Skeletal muscle tissue (tissue), 4 donors: ENCODE results near the gene ASIP. TPM values are rescaled to one million over a fixed set of nuclear protein-coding genes. Genes with fewer than 3 reads are reported as not detected.
"Not testable (repeated sequence)": the region's sequence is repeated elsewhere in the genome, so short reads cannot be mapped to it uniquely, and the experiment has no call there.

Experiments used
- H3K27ac ChIP-seq: one replicate; pipeline ENCODE4 v1.7.0; 2013; ENCODE audit warnings: mild to moderate bottlenecking, low read depth, low read length, inconsistent platforms
- H3K27me3 ChIP-seq, 3 donors: one replicate each; pipeline ENCODE4 v1.7.0; 2013; ENCODE audit warnings: low read length in 3 of 3; ENCODE audit not compliant: control insufficient read depth in 3 of 3, insufficient read depth in 3 of 3
- H3K36me3 ChIP-seq, 3 donors: one replicate each; pipeline ENCODE4 v1.7.0; 2013; ENCODE audit warnings: low read length in 3 of 3; ENCODE audit not compliant: control insufficient read depth in 3 of 3, insufficient read depth in 3 of 3
- H3K4me1 ChIP-seq, 3 donors: one replicate each; pipeline ENCODE4 v1.7.0; 2013; ENCODE audit warnings: low read length in 3 of 3, mild to moderate bottlenecking in 3 of 3; ENCODE audit not compliant: control insufficient read depth in 3 of 3, insufficient read depth in 3 of 3
- H3K4me3 ChIP-seq, 3 donors: one replicate each; pipeline ENCODE4 v1.7.0; 2013; ENCODE audit warnings: low read length in 3 of 3
- H3K9ac ChIP-seq, 3 donors: one replicate each; pipeline ENCODE4 v1.7.0; 2013; ENCODE audit warnings: low read length in 3 of 3, mild to moderate bottlenecking in 3 of 3, moderate library complexity in 2 of 3, low read depth in 1 of 3
- H3K9me3 ChIP-seq, 3 donors: one replicate each; pipeline ENCODE4 v1.7.0; 2013; ENCODE audit warnings: low read length in 3 of 3; ENCODE audit not compliant: control insufficient read depth in 3 of 3
- total RNA-seq: library from RNA; depleted of rRNA; stranded (reverse); fragments of >200 nt; gene quantifications from one replicate; pipeline ENCODE4 v1.2.3, GENCODE V29; 2014
- donor health status: Osteomylitis.

The ASIP gene
- total RNA-seq, 1 donor from 2014 or later: 1.0 TPM

DNA sequence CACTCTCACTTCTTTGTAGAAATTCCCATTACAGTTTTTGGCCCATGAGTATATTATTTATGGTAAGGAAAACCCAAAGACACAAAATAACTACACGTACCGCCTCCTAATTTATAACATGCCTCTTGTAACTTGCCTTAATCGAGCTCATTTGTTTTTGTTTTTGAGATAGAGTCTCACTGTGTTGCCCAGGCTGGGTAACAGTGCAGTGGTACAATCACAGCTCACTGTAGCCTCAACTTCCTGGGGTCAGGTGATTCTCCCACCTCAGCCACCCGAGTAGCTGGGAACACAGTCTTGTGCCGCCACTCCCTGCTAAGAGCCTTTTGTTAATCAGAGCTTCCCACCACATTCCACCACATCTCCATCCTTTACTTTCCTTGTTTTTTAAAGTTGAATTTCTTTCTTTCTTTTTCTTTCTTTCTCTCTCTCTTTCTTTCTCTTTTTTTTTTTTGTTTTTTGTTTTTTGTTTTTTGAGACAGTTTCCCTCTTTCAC lies 15.5 kb downstream of the ASIP start:
- H3K27me3 ChIP-seq: no peaks in the 10 kb centered on the region
- no peaks in the 10 kb centered on the region for H3K4me1 ChIP-seq
- H3K4me3 ChIP-seq: no peak overlapping the region
- no peak overlapping the region for H3K27ac ChIP-seq
- H3K9ac ChIP-seq: no peak overlapping the region
- no peaks in the 10 kb centered on the region for H3K9me3 ChIP-seq
- H3K36me3 ChIP-seq: no peaks in the 10 kb centered on the region

DNA sequence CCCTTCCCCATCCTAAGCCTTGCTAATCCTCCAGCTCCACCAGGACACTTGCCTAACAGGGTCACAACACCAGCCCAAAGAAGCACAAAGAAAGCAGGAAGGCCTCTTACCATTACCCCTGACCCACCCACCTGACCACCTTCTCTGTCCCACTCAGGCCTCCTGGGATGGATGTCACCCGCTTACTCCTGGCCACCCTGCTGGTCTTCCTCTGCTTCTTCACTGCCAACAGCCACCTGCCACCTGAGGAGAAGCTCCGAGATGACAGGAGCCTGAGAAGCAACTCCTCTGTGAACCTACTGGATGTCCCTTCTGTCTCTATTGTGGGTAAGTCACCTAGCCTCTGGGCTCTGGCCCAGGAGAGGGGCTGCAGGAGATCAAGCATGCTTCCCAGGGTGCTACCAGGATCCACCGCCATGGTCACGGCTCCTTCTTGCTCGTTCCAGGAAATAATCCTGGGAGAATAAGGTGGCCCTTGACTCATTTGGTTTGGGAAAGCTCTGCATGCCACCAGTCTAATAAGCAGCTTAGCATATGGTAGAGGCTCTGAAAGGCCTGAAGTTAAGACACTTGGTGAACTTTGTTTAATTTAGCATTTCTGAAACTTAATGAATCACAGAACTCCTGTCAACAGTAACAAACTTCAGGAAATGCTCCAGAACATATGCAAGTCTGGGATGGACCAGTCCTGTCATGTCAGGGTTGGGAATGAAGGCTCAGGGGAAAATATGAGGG lies 19.2 kb downstream of the ASIP start:
- Histone ChIP-seq H3K27me3 (no peaks in the 10 kb centered on the region), H3K9ac (no peak overlapping the region), H3K36me3 (no peaks in the 10 kb centered on the region), H3K9me3 (no peaks in the 10 kb centered on the region), H3K4me1 (peaks cover 3 to 7% (median 7%) of the 10 kb centered on the region in 3 donors), H3K27ac (no peak overlapping the region), H3K4me3 (no peak overlapping the region)

DNA sequence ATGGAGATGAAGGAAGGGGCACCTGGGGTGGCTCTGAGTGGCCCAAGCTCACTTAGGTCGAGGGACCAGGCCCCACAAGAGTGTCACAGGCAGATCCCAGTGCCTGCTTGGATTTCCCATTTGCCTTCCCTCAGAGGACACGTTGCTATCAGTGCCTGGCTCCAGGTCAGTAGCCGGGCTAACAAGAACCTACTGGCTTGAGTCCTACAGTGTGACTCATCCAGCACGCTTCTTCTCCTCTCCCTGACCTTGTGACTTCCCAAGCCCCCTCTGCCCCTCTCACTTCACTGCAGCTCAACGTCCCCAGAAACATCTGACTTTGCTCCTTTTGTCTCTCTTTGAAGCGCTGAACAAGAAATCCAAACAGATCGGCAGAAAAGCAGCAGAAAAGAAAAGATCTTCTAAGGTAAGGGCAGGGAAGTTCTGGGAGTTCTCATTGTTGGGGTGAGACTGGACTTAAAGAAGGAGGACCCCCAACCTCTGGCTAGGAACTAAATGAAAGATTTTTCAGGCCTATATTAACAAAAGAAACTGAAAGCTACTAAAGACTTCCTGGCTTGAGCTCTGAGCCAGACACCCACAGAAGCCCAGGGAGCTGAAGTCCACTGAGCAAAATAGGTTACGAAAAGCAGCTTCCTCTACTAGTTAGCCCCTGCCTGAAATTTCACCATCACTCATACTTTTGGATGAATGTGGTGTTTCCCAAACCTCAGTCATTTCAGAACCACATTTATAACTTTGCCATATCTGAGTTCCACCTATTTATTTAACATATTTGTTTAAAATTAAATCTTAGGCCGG lies 21.5 kb downstream of the ASIP start:
- Histone ChIP-seq H3K27me3 (no peaks in the 10 kb centered on the region), H3K4me1 (peaks cover 3 to 7% (median 7%) of the 10 kb centered on the region in 3 donors), H3K36me3 (no peaks in the 10 kb centered on the region), H3K9me3 (no peaks in the 10 kb centered on the region), H3K9ac (peak overlapping the region in 2 of 3 donors; percentile 33 to 34), H3K27ac (peak overlapping the region; percentile 65), H3K4me3 (no peak overlapping the region)

DNA sequence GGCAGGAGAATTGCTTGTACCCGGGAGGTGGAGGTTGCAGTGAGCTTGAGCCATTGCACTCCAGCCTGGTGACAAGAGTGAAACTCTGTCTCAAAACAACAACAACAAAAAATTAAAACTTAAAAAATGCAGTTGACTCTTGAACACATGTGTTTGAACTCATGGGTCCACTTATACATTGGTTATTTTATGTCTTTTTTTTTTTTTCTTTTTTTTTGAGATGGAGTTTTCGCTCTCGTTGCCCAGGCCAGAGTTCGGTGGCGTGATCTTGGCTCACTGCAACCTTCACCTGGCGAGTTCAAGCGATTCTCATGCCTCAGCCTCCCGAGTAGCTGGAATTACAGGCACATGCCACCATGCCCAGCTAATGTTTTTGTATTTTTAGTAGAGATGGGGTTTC lies 22.2 kb downstream of the ASIP start:
- H3K9ac ChIP-seq, H3K4me1 ChIP-seq, H3K27ac ChIP-seq, H3K9me3 ChIP-seq, H3K4me3 ChIP-seq, H3K36me3 ChIP-seq, H3K27me3 ChIP-seq: not testable (repeated sequence)

DNA sequence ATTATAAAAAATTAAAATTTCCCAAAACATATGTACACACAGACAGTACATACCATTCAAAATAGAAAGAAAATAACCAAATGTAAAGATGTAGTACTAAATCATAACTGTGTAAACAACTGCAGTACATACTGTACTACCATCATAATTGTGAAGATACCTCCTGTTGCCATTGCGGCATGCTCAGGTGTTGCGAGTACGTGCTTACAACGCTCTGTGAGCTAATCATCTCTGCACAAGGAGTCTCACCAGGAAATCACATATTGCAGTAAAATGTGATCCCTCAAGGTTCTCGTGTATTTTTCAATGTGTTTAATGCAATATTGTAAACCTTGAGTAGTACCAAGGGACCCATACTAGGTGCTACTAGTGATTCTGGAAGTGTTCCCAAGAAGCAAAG lies 22.9 kb downstream of the ASIP start:
- Histone ChIP-seq H3K4me3 (no peak overlapping the region), H3K4me1 (peaks cover 3 to 7% (median 7%) of the 10 kb centered on the region in 3 donors), H3K9me3 (no peaks in the 10 kb centered on the region), H3K27ac (no peak overlapping the region), H3K27me3 (peaks cover 0 to 2% (median 0%) of the 10 kb centered on the region in 3 donors), H3K36me3 (no peaks in the 10 kb centered on the region), H3K9ac (no peak overlapping the region)

DNA sequence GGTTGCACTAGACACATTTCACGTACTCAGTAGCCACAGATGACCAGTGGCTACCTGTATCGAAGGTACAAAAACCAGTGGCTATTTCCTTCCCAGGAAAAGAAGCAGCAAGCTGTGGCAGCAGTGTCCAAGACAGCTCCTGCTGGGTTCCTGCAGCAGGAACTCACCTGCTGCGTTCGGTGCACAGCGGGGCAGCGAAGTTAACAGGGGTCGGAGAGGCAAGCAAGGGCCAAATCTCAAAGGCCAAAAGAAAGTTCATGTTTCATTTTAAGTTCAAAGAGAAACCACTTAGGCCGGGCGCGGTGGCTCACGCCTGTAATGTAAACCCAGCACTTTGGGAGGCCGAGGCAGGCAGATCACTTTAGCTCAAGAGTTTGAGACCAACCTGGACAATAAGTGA lies 26.9 kb downstream of the ASIP start:
- H3K9me3 ChIP-seq: no peaks in the 10 kb centered on the region
- H3K4me3 ChIP-seq: no peak overlapping the region
- no peak overlapping the region for H3K27ac ChIP-seq
- H3K4me1 ChIP-seq: no peaks in the 10 kb centered on the region
- H3K27me3 ChIP-seq: peaks cover 0 to 3% (median 2%) of the 10 kb centered on the region in 3 donors
- no peaks in the 10 kb centered on the region for H3K36me3 ChIP-seq
- no peak overlapping the region for H3K9ac ChIP-seq

DNA sequence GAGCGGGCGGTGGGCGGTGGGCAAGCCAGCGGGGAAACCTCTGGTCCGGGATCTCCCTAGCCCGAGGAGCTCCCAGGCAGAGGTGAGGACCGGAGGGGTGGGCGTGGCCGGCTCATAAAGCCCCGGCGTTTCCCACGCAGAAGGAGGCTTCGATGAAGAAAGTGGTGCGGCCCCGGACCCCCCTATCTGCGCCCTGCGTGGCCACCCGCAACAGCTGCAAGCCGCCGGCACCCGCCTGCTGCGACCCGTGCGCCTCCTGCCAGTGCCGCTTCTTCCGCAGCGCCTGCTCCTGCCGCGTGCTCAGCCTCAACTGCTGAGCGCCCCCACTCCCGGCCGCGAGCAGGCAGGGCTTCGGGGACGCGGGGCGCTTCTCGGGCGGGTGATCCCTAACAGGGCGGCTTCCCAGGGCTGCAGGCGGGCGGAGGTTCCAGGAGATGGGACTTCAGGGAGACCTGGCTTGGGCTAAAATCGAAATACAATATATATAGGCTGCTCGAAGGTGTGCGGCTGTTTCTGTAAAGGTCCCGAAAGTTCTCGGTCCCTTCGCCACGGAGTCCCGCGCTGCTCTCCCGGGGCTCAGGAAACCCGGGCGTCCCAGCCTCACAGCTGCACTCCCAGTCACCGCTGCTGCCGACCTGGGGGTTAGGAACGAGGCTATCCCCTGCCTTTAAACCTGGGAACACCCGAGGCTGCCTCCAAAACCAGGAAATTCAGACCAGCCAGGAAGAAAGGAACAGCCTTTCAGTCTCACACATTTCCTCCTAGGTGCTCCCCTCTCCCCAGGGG lies 27.8 kb downstream of the ASIP start:
- Histone ChIP-seq H3K27me3 (peaks cover 0 to 3% (median 2%) of the 10 kb centered on the region in 3 donors), H3K9ac (peak overlapping the region in 1 of 3 donors; percentile 66)

DNA sequence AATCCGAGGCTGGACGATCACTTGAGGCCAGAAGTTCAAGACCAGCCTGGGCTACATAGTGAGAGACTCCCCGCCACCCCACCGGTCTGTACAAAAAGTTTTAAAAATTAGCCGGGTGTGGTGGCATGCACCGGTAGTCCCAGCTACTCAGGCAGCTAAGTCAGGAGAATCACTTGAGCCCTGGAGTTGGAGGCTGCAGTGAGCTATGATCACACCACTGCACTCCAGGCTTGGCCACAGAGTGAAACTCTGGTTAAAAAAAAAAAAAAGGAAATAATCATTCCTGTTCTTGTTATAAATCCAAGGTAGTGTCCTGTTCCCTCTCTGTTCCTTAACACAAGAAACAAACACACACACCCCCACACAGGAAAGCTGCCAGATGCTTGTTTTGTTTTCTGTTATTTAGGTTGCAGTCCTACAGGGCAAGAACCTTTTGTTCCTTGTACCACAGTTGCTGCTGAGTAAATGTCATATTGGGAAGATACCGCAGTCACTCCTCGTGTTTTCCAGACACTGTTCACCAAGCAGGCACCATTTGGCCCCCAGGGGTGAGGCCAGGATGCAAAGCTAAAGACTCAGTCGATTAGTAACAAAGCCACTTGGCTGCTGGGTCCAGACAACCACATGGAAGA lies 28.9 kb downstream of the ASIP start:
- Histone ChIP-seq H3K27ac (no peak overlapping the region), H3K4me3 (no peak overlapping the region), H3K9ac (no peak overlapping the region), H3K4me1 (no peaks in the 10 kb centered on the region), H3K9me3 (no peaks in the 10 kb centered on the region), H3K27me3 (peaks cover 0 to 3% (median 2%) of the 10 kb centered on the region in 3 donors), H3K36me3 (peaks cover 0 to 6% (median 2%) of the 10 kb centered on the region in 3 donors)

More for the DNA sequence above, 27.8 kb downstream of the ASIP start:
- Histone ChIP-seq H3K27ac (no peak overlapping the region), H3K4me1 (no peaks in the 10 kb centered on the region), H3K36me3 (peaks cover 0 to 3% (median 0%) of the 10 kb centered on the region in 3 donors), H3K9me3 (no peaks in the 10 kb centered on the region), H3K4me3 (peak overlapping the region; percentile 36 to 54 (median 52))

DNA sequence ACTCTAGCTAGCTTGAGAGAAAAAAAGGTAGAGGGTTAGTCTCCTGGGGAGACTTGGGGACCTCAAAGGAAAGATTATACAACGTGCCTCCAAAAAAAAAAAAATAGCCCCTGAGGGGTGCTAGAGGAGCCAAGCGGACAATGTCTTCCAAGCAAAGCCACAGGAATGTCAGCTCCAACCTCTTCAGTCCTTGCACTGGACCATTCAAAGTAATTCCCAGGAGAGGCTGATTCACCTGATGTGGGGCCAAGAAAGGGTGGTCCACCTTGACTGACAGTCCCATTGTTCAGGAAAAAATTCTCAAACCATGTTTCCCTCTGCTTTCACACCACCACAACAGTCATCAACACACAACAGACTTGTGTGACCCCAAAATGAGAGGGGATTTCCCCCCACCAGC lies 30.7 kb downstream of the ASIP start:
- H3K27ac ChIP-seq: no peak overlapping the region
- H3K27me3 ChIP-seq: peaks cover 0 to 3% (median 2%) of the 10 kb centered on the region in 3 donors
- peaks cover 7 to 15% (median 11%) of the 10 kb centered on the region in 3 donors for H3K36me3 ChIP-seq
- no peak overlapping the region for H3K4me3 ChIP-seq
- H3K4me1 ChIP-seq: no peaks in the 10 kb centered on the region
- no peaks in the 10 kb centered on the region for H3K9me3 ChIP-seq
- H3K9ac ChIP-seq: no peak overlapping the region
